Measurements from ENCODE around the gene TEX14.

The TEX14 gene

GRCh38 chr17:58632324-58633314, 59.2 kb downstream of the TEX14 start:
- DNase-seq (ENCODE audit: low read depth) = no peak
- no peak for TF ChIP-seq CTCF (IDR thresholded peaks at IDR 0.05; ENCODE audit: control insufficient read depth, extremely low read depth, insufficient read depth)
- H3K4me3 ChIP-seq (ENCODE audit: low read depth, low read length) = peak overlapping the region; percentile 60

GRCh38 chr17:58631523-58632323, 60.1 kb downstream of the TEX14 start:
- TF ChIP-seq CTCF (IDR thresholded peaks at IDR 0.05; ENCODE audit: control insufficient read depth, extremely low read depth, insufficient read depth) = 0 out of 2 replicates have a peak, but pooled peaks have one; percentile 10
- H3K4me3 ChIP-seq (ENCODE audit: low read depth, low read length) = peak overlapping the region; percentile 60
- DNase-seq (ENCODE audit: low read depth) = peak; percentile 95

- no peak for TF ChIP-seq CTCF (IDR thresholded peaks at IDR 0.05; ENCODE audit: control insufficient read depth, extremely low read depth, insufficient read depth)
- peak overlapping the region; percentile 60 for H3K4me3 ChIP-seq (ENCODE audit: low read depth, low read length)
- DNase-seq (ENCODE audit: low read depth) = no peak
These were observed 60.8 kb downstream of the TEX14 start for GRCh38 chr17:58630883-58631522.

GRCh38 chr17:58626905-58627304, 64.9 kb downstream of the TEX14 start:
- no peak for DNase-seq (ENCODE audit: low read depth)
- TF ChIP-seq CTCF (IDR thresholded peaks at IDR 0.05; ENCODE audit: control insufficient read depth, extremely low read depth, insufficient read depth) = no peak
- no peak overlapping the region for H3K4me3 ChIP-seq (ENCODE audit: low read depth, low read length)

GRCh38 chr17:58624751-58625150, 67.1 kb downstream of the TEX14 start:
- no peak for DNase-seq (ENCODE audit: low read depth)
- H3K4me3 ChIP-seq (ENCODE audit: low read depth, low read length) = no peak overlapping the region
- no peak for TF ChIP-seq CTCF (IDR thresholded peaks at IDR 0.05; ENCODE audit: control insufficient read depth, extremely low read depth, insufficient read depth)

- no peak overlapping the region for H3K4me3 ChIP-seq (ENCODE audit: low read depth, low read length)
- no peak for DNase-seq (ENCODE audit: low read depth)
- no peak for TF ChIP-seq CTCF (IDR thresholded peaks at IDR 0.05; ENCODE audit: control insufficient read depth, extremely low read depth, insufficient read depth)
These were observed 70.7 kb downstream of the TEX14 start for GRCh38 chr17:58621174-58621573.
